ENCODE measurements around the gene DDX50. TPM values are rescaled to one million over a fixed set of nuclear protein-coding genes. Genes with fewer than 3 reads are reported as not detected.

The DDX50 gene
- total RNA-seq, 6 experiments from 2014 or later: 35.6 to 39.4 (median 37.3) TPM

DNA sequence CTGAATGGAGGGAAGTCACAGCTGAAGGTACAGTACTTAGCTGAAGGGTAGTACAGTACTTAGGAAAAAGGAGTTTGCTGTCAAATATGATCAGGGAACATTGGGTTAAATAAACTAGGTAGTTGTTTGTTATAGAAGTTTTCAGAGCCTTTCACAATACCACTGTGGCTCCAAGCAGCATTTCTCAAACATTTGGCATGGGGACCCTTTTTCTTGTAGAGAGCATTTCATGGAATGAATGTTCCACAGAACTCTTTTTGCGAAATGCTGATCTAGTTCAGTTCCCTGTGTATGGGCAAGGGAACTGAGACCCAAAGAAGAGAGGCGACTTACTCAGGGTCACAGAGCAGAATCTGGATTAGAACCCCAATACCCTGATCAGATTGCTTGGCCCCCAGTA, 31.5 kb upstream of the DDX50 start:
- Mint-ChIP-seq H3K27ac (no peak overlapping the region), H3K4me1 (ENCODE audit: low read depth) (peaks cover 28% of the 10 kb centered on the region), H3K4me3 (no peak overlapping the region), H3K9me3 (peaks cover 11% of the 10 kb centered on the region), H3K36me3 (ENCODE audit: low read depth) (peaks cover 8% of the 10 kb centered on the region; the same call in 1 of the 2 replicates), H3K27me3 (ENCODE audit: insufficient read depth) (no peaks in the 10 kb centered on the region; the same call in none of the 2 replicates)
- TF ChIP-seq, protein P1, sequence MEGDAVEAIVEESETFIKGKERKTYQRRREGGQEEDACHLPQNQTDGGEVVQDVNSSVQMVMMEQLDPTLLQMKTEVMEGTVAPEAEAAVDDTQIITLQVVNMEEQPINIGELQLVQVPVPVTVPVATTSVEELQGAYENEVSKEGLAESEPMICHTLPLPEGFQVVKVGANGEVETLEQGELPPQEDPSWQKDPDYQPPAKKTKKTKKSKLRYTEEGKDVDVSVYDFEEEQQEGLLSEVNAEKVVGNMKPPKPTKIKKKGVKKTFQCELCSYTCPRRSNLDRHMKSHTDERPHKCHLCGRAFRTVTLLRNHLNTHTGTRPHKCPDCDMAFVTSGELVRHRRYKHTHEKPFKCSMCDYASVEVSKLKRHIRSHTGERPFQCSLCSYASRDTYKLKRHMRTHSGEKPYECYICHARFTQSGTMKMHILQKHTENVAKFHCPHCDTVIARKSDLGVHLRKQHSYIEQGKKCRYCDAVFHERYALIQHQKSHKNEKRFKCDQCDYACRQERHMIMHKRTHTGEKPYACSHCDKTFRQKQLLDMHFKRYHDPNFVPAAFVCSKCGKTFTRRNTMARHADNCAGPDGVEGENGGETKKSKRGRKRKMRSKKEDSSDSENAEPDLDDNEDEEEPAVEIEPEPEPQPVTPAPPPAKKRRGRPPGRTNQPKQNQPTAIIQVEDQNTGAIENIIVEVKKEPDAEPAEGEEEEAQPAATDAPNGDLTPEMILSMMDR (IDR thresholded peaks at IDR 0.05): no peak
- DNase-seq: no peak

DNA sequence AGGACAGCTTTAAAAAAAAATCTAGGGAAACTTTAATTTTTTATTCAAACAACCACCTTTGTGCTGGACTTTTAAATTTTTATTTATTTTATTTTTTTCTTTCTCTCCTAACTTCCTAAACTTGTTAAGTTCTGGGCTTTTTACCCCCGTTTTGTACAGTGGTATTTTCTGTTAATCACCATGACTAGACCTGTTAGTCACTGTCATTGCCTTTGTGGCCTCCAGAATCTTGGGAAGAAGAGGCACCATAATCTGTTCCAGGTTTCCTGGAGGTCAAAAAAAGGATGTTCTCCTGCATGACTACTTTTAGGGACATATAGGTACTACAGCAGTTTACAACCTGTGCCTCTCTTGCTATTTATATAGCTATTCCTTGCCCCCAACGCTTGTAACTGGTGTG, 31.1 kb upstream of the DDX50 start:
- TF ChIP-seq, protein P1 (IDR thresholded peaks at IDR 0.05): no peak
- H3K4me3 Mint-ChIP-seq: no peak overlapping the region
- peaks cover 8% of the 10 kb centered on the region; the same call in 1 of the 2 replicates for H3K36me3 Mint-ChIP-seq (ENCODE audit: low read depth)
- peaks cover 28% of the 10 kb centered on the region for H3K4me1 Mint-ChIP-seq (ENCODE audit: low read depth)
- no peaks in the 10 kb centered on the region; the same call in none of the 2 replicates for H3K27me3 Mint-ChIP-seq (ENCODE audit: insufficient read depth)
- peaks cover 11% of the 10 kb centered on the region for H3K9me3 Mint-ChIP-seq
- H3K27ac Mint-ChIP-seq: no peak overlapping the region
- no peak for DNase-seq

DNA sequence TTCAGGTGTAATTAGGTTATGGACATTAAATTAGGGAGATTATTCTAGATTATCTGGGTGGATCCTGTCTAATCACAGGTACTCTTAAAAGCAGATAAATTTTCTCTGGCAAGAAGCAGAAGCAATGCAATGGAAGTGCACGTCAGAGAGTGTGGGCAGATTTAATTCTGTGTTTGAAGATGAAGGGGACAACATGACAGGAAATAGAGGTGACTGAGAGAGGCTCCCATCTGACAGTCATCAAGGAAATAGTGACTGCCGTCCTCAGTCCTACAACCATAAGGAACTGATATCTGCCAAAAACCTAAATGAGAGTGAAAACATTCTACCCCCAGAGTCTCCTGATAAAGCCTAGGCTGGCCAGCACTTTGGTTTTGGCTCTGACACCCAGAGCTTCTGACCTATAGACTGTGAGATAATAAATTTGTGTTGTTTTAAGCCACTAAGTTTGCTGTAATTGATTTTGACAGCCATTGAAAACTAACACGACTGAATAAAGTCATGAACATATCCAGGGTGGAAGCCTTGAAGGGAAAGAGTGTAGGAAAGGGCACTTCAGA, 30.5 kb upstream of the DDX50 start:
- DNase-seq: no peak
- no peak overlapping the region for H3K27ac Mint-ChIP-seq
- H3K9me3 Mint-ChIP-seq: peaks cover 11% of the 10 kb centered on the region

DNA sequence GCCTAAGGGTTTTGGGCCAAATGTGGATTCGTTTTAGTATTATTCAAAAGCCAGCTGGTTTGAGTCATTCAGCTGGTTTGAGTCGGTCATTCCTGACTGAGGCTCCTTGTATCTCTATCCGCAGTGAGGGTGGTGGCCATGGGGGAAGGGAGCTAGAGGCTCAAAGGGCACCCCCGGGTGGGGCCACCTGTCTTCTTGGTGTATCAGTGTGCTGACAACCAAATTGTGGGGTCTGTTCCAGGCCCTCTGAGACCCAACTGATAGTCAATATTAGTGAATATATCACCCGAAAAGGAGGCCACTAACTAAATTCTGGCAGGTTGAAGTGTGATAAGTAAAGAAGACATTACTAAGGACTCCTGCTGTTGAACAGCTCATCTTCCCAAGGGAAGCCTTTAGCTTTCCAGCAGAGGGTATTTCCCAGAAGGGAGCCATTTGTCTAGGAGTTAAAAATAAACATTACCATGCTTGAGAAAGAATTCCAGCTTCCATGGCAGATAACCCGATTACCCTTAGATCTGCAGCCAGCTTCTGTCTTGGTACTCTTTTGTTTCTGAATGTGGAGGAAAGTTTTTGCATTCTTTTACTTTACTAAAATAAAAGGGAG, 29.9 kb upstream of the DDX50 start:
- peak overlapping the region; percentile 44 for H3K27ac Mint-ChIP-seq
- H3K9me3 Mint-ChIP-seq: peaks cover 11% of the 10 kb centered on the region
- DNase-seq: peak; percentile 30
- peaks cover 8% of the 10 kb centered on the region; the same call in 1 of the 2 replicates for H3K36me3 Mint-ChIP-seq (ENCODE audit: low read depth)
- TF ChIP-seq, protein P1 (IDR thresholded peaks at IDR 0.05): no peak
- H3K4me1 Mint-ChIP-seq (ENCODE audit: low read depth): peaks cover 28% of the 10 kb centered on the region
- H3K4me3 Mint-ChIP-seq: 0 out of 2 replicates have a peak overlapping the region, but pooled peaks have one; percentile 15
- no peaks in the 10 kb centered on the region; the same call in none of the 2 replicates for H3K27me3 Mint-ChIP-seq (ENCODE audit: insufficient read depth)

More for the DNA sequence above, 30.5 kb upstream of the DDX50 start:
- H3K27me3 Mint-ChIP-seq (ENCODE audit: insufficient read depth): no peaks in the 10 kb centered on the region; the same call in none of the 2 replicates
- H3K4me3 Mint-ChIP-seq: no peak overlapping the region
- H3K36me3 Mint-ChIP-seq (ENCODE audit: low read depth): peaks cover 8% of the 10 kb centered on the region; the same call in 1 of the 2 replicates
- TF ChIP-seq, protein P1 (IDR thresholded peaks at IDR 0.05): no peak
- H3K4me1 Mint-ChIP-seq (ENCODE audit: low read depth): peaks cover 28% of the 10 kb centered on the region

- peaks cover 11% of the 10 kb centered on the region for H3K9me3 Mint-ChIP-seq
These were observed 29.3 kb upstream of the DDX50 start for GRCh38 chr10:68871731-68872342.

More at GRCh38 chr10:68871731-68872342, 29.3 kb upstream of the DDX50 start:
- Mint-ChIP-seq H3K27ac (peak overlapping the region; percentile 44; the same call in 1 of the 2 replicates), H3K4me1 (ENCODE audit: low read depth) (peaks cover 28% of the 10 kb centered on the region), H3K4me3 (no peak overlapping the region; the same call in 1 of the 2 replicates), H3K27me3 (ENCODE audit: insufficient read depth) (no peaks in the 10 kb centered on the region; the same call in none of the 2 replicates), H3K36me3 (ENCODE audit: low read depth) (peaks cover 8% of the 10 kb centered on the region; the same call in 1 of the 2 replicates)
- TF ChIP-seq, protein P1 (IDR thresholded peaks at IDR 0.05): no peak
- DNase-seq: peak; percentile 76
